NCI-H1105 treated with DMSO at 0.1 percent for 48 hours (cell line): Measurements from ENCODE around the gene CASP6.

ENCODE experiments used
- DNase-seq: peaks from one replicate; lab custom pipeline; 2025; lab: John Stamatoyannopoulos, UW

The CASP6 gene

DNA sequence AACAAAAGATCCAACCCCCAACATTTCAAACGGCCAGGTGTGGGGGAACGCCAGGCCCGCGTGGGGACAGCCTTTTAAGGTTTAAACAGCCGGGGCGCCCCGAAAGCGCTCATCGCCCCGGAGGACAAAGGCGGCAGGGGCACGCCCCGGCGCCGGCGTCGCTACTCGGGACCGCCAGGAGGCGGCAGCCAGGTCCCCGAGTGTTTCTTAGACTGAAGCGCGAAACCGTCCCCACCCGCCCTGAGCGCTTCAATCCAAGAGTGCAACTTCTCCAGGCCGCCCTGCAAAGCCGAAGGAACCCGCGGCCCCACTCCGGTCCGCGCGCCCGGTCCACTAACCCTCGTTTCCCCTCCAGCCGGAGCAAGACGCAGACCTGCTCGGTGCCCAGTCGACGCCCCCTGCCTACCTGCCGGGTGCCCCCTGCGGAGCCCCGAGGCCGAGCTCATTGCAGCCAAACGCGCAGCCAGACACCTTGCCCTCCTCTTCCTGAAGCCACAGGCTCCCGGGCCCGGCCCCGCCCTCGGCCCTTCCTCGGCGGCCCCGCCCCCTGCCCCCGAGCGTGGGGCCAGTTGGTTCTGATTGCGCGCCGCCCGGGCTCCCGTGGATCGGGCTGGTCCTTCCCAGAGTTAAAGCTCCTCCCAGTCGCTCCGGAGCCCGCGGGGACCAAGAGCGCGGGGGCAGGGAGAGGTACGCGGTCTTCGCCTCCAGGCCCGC is at the start of gene CASP6:
CASP6 (minus strand) TSS at position 496 of the 714 bp plus-strand sequence; CDS start at position 446, 50 bp downstream.
- DNase-seq = peak; percentile 63

DNA sequence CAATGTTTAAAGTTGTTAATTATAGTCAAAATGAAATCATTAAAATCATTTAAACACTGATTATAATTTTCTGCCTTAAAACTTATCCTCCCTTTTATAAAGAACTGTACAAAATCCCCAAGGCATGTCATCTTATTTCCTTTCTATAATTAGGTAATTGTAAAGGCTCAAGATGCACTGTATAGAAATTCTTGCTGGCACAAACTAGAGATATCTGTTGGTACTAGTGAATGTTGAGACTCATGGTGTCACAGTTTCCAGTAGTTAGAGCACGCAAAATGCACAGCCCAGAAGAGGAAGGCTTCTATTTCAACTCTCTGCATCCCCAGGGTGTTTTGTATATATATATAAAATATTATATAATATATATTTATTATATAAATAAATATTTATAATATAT is 49.3 kb upstream of the CASP6 start:
- DNase-seq = no peak

DNA sequence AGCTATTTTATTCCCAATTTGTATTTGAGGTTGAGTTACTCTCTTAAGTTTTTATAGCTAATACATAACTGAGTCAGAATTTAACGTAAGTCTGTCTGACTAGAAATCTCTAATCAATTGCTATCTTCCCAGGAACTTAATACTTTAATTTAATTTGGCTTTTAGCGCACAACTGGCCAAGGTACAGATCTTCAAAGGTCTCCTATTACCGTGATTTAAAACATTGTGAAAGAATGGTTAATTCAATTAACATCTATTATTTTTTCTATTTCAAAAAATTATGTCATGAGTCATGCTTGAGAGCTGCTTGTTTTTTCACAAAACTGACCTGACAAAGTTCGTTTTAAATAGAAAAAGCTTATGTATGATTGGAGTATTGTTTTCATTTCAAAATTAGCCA is 48.6 kb upstream of the CASP6 start:
- DNase-seq = no peak

DNA sequence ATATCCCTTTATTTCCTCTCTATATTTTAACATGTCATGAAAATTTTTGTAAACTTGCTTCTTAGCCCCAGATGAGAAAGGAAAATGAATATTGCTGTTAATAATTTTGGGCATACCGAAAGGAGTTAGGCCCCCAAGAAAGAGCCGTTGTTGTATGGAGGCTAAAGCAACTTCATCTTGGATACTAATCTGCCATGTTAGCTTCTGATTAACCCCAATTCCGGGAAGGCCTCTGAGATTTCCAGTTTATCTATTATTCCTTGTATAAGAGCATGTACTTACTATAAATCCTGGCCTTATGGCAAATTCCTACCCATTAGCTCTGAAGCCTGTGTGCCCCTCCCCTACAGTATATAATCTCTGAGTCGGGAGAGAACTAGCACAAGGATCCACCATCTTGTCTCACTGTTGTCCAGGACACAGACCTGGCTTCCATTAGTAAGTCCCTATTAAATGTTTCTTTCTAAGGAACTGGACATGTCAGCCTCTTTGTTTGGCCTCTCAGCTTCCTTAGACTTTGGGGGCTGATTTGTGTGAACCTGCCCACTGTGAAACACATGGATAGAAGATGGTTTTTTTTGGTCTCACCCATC is 47.5 kb upstream of the CASP6 start:
- no peak for DNase-seq

DNA sequence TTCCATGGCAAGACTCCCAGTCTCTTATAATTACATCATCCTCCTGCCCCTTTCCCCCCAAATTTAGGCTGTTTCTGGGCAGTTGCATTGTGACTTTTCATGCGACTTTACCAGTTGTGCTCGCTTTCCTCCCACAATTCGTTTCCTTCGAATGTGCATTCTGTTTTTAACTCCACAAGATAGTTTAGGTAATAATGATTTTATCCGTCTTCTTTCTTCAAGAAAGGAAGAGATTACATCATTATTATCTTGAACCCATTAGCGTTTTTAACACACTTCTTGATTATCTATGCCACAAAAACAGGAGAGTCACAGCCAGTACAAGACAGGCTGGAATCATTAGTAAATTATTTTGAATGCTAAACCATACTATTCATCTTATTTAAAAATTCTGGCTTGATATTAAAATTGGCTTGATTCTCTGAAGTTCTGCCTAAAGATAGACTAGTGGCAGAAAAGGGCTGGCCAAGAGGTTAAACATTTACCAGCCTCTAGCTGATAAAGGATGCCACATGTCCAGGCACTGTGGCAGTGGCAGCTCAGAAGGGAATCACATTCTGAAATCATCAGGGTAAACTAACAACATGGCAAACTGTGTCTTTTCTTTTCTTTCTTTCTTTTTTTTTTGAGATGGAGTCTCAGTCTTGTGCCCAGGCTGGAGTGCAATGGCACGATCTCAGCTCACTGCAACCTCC is 46.3 kb upstream of the CASP6 start:
- DNase-seq = no peak

DNA sequence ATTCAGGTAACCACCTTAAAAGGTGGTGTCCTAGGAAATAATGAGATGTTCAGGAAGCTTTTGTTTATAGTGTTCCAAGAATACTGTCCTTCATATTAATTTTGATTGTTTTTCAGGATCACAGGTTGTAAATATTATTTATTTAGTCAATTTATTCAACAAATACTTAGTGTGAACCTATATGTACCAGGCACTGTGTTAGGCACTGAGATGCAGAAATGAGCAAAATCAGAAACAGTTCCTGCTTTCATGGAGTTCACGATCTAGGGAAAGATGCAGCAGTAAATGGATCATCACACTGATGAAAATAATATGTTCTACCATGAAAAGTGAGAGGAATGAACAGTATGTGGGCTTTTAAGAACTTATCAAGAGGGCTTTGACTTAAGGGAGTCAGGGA is 44.9 kb upstream of the CASP6 start:
- DNase-seq = no peak

DNA sequence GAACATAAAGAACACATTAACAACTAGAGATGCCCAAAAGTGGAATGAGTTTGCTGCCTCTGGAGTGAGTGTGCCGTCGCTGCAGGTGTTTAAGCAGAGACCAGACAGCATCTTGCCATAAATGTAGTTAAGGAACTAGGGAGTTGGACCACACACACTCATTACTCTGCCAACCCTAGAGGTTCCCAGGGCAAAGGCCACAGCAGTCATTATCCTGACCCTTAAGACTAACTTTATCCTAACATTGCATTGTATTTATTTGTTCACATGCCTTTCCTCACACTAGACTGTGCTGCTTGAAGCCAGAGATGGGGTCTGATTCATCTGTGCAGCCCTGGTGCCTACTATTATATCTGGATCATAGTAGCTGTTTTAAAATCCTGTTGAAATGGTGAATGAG is 43.5 kb upstream of the CASP6 start:
- no peak for DNase-seq

DNA sequence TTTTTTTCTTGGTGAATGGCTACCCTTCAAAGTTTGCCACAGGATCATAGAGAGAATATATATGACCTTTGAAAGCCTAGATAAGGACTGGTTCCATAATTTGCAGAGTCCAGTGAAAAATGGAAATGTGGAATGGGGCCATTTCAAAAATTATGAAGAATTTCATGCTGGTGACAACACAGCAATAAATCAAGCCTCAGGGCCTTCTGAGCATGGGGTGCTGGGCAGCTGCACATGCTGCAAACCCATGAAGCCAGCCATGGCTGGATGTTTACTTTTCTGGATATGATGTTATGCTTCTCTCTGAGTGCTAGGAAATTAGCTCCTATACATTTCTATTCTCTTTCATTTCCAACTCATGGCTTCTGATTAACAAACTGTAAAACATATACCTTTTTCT is 42.6 kb upstream of the CASP6 start:
- no peak for DNase-seq

DNA sequence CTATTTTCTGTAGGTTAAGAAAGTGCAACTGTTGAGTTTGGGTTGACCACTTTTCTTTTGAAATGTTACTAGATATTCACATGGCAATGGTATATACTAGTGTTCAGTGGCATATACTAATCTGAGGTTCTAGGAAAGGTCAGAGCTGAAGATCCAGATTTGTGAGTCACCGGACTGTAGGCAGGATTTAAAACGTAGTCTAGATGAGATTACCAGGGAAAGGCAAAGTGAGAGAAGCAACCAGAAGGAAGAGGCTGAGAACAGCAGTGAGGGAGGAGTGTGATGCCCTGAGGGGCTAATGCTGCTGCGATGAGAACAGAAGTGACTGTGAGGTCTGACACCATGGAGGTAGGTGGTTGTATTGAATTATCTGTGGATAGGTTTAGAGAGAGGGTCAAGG is 36.3 kb upstream of the CASP6 start:
- DNase-seq = no peak

DNA sequence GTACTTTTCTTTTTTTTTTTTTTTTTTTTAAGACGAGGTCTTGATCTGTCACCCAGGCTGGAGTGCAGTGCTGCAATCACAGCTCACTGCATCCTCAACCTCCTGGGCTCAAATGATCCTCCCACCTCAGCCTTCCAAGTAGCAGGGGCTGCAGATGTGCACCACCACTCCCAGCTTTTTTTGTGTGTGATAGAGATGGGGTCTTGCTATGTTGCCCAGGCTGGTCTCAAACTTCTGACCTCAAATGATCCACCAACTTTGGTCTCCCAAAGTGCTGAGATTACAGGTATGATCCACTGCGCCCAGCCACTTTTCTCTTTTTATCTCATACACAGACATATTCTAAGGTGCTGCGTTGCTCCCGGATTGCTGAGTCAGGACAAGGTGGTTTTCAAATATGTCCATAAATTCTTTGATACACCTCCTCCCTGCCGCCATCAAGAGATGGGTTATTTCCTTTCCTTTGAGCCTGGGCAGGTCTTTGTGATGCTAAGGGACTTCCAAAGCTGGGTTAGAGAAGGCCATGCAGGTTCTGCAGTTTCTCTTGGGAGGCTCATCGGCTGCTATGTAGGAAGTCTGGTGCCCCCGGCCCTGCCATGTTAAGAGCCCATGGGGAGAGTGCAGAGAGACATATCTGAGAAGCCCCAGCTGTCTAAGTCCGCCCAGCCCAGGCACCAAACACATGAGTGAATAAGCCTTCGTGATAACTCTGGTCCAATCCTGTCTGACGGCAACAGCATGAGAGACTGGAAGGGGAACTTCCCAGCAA is 35.0 kb upstream of the CASP6 start:
- DNase-seq = no peak

DNA sequence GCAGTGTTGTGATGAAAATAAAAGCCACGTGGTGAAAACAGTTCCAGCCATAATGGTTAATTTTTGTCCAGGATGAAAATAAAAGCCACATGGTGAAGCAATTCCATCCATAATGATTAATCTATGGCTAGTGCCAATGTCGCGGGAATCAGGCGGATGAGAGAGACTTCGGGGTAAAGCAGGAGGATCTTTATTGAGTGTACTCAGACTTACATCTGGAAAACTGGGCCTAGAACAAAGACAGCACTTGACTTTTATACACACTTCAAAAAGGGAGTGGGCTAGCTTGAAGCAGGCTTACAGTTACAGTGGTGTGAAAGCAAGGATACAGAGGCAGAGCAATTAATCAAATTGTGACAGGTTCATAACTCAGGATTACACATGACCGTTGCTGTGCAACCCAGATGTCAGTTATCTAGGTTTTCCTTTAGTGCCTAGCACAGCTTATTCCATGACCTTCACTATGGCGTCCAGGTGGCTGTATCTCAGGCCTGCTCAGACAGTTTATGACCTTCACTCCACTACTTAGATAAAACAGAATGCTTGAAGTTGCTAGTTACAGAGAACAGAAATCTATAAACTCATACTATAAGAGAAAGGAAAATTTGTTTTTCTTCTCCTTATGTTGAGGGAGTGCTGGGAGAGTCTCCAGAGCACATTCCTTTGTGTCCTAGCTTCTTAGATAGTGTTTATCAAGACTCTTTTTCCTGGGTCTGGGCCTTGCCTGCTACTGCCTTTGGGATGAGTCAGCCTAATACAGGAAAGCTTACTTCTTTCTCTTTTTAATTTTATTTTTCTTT is 32.5 kb upstream of the CASP6 start:
- DNase-seq = peak; percentile 0

DNA sequence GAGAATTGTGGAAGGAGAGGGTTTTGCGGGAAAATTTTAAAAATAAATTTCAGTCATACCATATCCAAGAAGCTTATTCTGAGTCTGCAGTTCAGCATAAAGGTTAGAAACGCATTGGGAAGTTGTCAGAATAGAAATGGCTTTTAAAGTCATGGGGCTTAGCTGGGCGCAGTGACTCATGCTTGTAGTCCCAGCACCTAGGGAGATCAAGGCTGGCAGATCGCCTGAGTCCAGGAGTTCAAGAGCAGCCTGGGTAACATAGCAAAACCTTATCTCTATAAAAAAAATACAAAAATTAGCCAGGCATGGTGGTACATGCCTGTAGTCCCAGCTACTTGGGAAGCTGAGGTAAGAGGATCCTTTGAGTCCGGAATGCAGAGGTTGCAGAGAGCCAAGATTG is 30.5 kb upstream of the CASP6 start:
- DNase-seq = no peak

DNA sequence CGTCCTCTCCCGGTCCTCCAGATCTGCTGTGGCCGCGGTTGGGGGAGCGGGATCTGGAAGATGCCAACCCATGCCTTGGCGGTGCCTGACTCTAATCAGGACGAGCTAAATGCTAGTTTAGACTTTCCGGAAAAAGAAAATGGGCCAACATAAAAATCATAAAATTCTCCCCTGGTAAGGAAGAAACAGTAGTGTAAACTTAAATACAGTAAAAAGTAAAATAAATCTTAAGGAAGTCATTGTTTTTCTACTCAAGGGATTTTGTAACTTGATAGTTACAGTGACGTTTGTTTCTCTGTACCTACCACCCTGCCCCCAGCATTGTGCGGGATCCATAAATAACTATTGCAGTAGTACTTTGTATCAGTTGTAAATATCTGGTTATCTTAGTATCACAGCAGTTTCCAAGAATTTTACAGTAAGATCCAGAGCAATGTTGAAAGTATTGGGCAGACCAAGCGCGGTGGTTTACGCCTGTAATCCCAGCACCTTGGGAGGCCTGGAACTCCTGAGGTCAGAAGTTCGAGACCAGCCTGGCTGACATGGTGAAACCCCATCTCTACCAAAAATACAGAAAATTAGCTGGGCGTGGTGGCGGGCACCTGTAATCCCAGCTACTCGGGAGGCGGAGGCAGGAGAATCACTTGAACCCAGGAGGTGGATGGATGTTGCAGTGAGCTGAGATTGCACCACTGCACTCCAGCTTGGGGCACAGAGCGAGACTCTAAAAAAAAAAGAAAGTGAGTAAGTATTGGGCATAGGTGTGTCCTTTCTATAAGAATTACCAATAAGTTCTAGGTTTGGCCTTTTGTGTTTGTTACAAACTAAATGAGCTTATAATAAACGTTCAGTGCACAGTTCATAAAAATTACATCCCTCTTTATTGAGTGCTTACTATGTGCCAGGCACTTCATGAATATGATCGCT is 27.6 kb upstream of the CASP6 start:
- DNase-seq = no peak

DNA sequence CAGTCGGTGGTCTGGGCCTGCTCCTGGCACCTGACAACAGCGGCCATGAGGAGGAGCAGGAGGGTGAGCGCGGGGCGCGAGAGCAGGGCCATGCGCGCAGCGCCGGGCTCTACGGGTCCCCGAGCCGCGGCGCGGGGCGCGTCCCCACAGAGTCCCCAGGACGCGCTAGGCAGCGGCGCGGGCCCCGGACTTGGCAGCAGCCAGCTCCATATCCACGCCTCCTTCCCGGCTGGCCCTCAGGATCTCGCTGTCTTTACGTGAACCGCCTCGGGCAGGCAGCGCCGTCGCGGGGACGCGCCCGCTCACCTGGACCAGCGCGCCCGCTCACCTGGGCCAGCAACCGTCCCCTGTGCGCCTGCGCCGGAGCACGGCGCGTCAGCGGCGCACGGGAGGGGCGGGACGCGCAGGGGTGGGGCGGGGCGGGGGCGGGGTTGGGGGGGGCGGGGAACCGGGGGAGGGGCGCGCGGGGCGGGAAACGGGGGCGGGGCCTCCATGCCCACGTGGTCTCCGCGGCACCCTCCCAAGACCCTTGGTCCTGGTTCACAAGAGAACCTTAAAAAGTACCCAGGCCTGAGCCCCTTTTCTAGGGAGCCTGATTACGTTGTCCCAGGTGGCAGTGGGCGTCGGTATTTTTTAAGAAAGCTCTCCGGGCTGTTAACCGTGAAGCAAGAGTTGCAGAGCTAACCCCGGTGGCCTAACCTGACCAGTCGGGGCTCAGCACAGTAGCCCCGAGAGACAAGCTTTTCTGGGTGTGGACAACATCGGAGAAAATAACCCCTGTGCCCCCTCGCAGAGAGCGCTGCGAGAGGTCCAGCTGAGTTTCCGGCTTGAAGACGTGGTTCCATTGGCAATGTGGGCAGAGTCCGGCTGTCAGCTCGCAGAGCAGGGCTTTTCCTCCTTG is 26.7 kb upstream of the CASP6 start, which contains the start of gene PLA2G12A:
PLA2G12A (minus strand) TSS at position 353 of the 901 bp plus-strand sequence; CDS start at position 92, 261 bp downstream.
- DNase-seq = peak; percentile 76

DNA sequence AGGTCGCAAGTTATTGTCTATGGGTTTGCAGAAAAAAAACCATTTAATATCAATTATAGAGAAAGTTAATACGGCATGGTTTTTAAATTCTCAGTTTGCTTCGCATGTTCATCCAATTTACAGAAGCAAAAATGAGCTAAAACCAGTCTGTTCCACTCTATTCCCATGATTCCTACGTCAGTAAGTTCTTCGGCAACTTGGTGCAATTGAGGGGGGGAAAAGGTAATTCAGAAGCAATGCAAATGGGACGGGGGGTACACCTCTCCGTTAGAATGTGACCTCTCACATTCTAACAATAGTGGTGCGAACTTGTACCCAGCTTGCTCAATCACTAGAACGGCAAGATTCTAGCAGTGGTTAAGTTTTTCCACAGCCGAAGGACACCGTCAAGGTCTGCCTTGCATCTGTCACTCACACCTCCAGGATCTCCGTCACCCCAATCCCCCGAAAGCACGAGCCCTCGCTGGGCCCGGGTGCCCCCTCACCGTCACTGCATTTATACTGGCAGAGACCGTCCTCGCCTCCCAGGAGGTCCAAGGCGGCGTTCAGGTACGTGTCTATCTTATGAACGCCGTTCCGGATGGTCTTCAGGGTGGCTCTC is 26.0 kb upstream of the CASP6 start:
- peak; percentile 2 for DNase-seq

DNA sequence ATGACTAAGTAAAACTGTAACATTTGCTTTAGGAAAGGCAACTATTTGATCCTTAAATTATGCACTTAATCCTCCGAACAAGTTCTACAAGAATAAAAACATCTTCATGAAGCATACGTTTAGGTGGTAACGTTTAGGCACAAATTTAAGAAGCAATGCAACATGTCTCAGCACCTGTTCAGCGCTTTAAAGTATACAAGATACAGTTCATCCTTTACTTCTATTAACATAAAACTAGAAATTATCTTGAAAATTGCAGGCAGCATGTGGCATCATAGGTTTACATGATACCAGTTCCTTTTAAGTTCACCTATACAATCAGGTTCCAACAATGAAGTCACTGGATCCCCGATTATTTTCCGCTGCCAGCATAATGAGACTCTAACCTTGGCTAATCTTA is 25.1 kb upstream of the CASP6 start:
- no peak for DNase-seq

DNA sequence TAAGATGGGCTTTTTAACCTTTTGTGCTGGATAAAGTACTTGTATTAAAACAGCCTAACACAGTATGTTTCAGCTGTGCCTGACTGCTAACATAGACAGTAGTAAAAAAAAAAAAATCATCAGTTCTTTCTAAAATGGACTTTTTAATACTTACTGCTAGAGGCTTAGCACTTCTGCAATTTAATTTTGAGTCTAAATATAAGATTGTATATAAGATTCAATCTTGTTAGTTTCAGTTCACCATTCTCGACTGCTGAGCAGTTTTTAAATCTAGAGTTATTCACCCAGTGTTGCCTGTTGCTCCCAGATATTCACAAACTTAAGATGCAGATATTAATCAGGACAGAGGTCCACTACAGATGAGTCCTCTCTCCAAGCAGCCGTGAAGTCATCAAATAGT is 19.9 kb upstream of the CASP6 start:
- no peak for DNase-seq

DNA sequence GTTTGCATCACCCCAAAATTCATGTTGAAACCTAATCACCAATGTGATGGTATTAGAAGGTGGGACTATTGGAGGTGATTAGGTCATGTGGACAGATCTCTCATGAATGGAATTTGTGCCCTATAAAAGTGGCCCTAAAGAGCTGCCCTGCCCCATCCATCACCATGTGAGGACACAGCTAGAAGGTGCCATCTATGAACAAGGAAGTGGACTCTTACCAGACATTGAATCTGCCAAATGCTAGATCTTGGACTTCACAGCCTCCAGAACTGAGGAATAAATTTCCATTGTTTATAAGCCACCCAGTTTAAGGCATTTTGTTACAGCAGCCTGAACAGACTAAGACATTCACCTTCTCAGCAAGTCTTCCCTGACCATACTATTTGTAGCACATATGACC is 19.1 kb upstream of the CASP6 start:
- DNase-seq = no peak

DNA sequence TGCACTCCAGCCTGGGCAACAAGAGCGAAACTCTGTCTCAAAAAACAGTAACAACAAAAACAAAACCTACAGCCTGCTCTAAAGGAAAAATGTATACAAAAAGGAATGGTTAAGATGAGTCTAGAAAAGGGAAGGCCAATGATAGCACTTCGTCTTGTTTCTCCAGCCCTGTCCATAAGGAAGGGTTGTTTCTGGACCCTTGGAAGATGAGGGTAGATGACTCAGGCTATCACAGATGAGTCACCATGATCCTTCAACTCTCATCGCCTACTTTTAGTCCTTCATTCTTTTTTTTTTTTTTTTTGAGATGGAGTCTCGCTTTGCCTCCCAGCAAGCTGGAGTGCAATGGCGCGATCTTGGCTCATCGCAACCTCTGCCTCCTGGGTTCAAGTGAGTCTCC is 17.8 kb upstream of the CASP6 start:
- no peak for DNase-seq
